PFSK-1 (cell line): ENCODE data around the gene APOL5.

ENCODE experiments used
- POLR2AphosphoS5 ChIP-seq: IDR thresholded peaks from 2 replicates; pipeline ENCODE4 v1.6.1; 2012; ENCODE audit warnings: low read depth, mild to moderate bottlenecking, control low read depth, low read length, moderate library complexity
- REST ChIP-seq, 2 experiments: IDR thresholded peaks; 2 replicates each; pipeline versions ENCODE4 v1.6.1 to v1.8.0; 2011 to 2012; ENCODE audit warnings: low read depth in 2 of 2, low read length in 2 of 2, control low read depth in 1 of 2, inconsistent platforms in 1 of 2, mild to moderate bottlenecking in 1 of 2, moderate library complexity in 1 of 2; ENCODE audit not compliant: insufficient read depth in 1 of 2
- SIN3A ChIP-seq: IDR thresholded peaks from 2 replicates; pipeline ENCODE4 v1.6.1; 2012; ENCODE audit warnings: mild to moderate bottlenecking, low read length, moderate library complexity, borderline replicate concordance; ENCODE audit not compliant: insufficient read depth
- TAF1 ChIP-seq: IDR thresholded peaks from 2 replicates; pipeline ENCODE4 v1.6.1; 2012; ENCODE audit warnings: low read length, control low read depth, borderline replicate concordance; ENCODE audit not compliant: insufficient read depth

GRCh38 chr22:35734517-35734827 is 16.8 kb downstream of the APOL5 start:
- TF ChIP-seq REST (IDR thresholded peaks at IDR 0.05; ENCODE audit: insufficient read depth in 1 of 2, low read depth in 2 of 2, low read length in 2 of 2) (no peak), POLR2AphosphoS5 (no peak), SIN3A (no peak), TAF1 (no peak)
